K562 (cell line): ENCODE measurements around the gene SLC2A4. TPM values are rescaled to one million over a fixed set of nuclear protein-coding genes. Genes with fewer than 3 reads are reported as not detected.
A peak's percentile ranks its signal among the peaks of the same experiment; 100 is the strongest.

Source experiments
- CBFA2T3 ChIP-seq: fragments of 450-650 bp; IDR thresholded peaks from 2 replicates; pipeline ENCODE4 v1.6.1; 2017
- ELF2 ChIP-seq: fragments of 250-450 bp; sonication (Bioruptor Pico); IDR thresholded peaks from 2 replicates; pipeline ENCODE4 v1.5.0; 2021; ENCODE audit warnings: mild to moderate bottlenecking
- ETV5 ChIP-seq: sonication (generic); formaldehyde crosslinking; IDR thresholded peaks from 2 replicates; pipeline ENCODE4 v1.4.0; 2020; ENCODE audit warnings: low read depth, mild to moderate bottlenecking, missing genetic modification reagents
- GTF2B ChIP-seq: IDR thresholded peaks from 2 replicates; pipeline ENCODE4 v1.6.1; 2011; ENCODE audit not compliant: insufficient read length; ENCODE audit errors: extremely low read depth
- IRF2 ChIP-seq: sonication (generic); formaldehyde crosslinking; IDR thresholded peaks from 2 replicates; pipeline ENCODE4 v1.8.1; 2022; ENCODE audit warnings: mild to moderate bottlenecking, missing genetic modification reagents
- JUNB ChIP-seq: fragments of 450-650 bp; formaldehyde crosslinking; conservative IDR thresholded peaks from 2 replicates; pipeline ENCODE4 v1.4.0; 2020; ENCODE audit warnings: mild to moderate bottlenecking
- KAT7 ChIP-seq: sonication (generic); formaldehyde crosslinking; IDR thresholded peaks from 2 replicates; pipeline ENCODE4 v1.8.0; 2022; ENCODE audit warnings: missing genetic modification reagents, mild to moderate bottlenecking, borderline replicate concordance
- NELFE ChIP-seq: IDR thresholded peaks from 2 replicates; pipeline ENCODE4 v1.6.1; 2011; ENCODE audit warnings: mild to moderate bottlenecking; ENCODE audit not compliant: insufficient read depth, insufficient read length
- NEUROD1 ChIP-seq: fragments of 150-350 bp; IDR thresholded peaks from 2 replicates; pipeline ENCODE4 v1.6.1; 2014; ENCODE audit warnings: borderline replicate concordance, low read length, low read depth; ENCODE audit not compliant: partially characterized antibody
- RBBP5 ChIP-seq: fragments of 200-600 bp; sonication (generic); IDR thresholded peaks from 2 replicates; pipeline ENCODE4 v1.6.1; 2012; ENCODE audit warnings: borderline replicate concordance, mild to moderate bottlenecking, low read length, control low read depth, inconsistent platforms; ENCODE audit not compliant: insufficient read depth, poor library complexity, severe bottlenecking
- RBM15 ChIP-seq: fragments of 200-400 bp; formaldehyde crosslinking; IDR thresholded peaks from 2 replicates; pipeline ENCODE4 v1.6.1; 2018; ENCODE audit warnings: mild to moderate bottlenecking, low read length, moderate library complexity; ENCODE audit not compliant: insufficient read depth
- SETDB1 ChIP-seq: IDR thresholded peaks from one replicate; pipeline ENCODE4 v1.6.1; 2012; ENCODE audit warnings: low read length, control low read depth, inconsistent platforms
- SP2 ChIP-seq: IDR thresholded peaks from 2 replicates; pipeline ENCODE4 v1.6.1; 2011; ENCODE audit warnings: mild to moderate bottlenecking, low read depth, low read length, moderate library complexity; ENCODE audit not compliant: poor library complexity, severe bottlenecking; ENCODE audit errors: extremely low read depth
- TOE1 ChIP-seq, 2 experiments: fragments of 450-650 bp in 1 of 2; sonication (generic) in 1 of 2; formaldehyde crosslinking in 1 of 2; IDR thresholded peaks; 2 replicates each; pipeline versions ENCODE4 v1.7.1 to v1.8.0; 2016 to 2022; ENCODE audit warnings: borderline replicate concordance in 2 of 2, mild to moderate bottlenecking in 2 of 2, antibody characterized with exemption in 1 of 2, inconsistent platforms in 1 of 2, low read depth in 1 of 2, missing genetic modification reagents in 1 of 2, moderate library complexity in 1 of 2
- ZFP30 ChIP-seq: fragments of 250-450 bp; sonication (Bioruptor Pico); IDR thresholded peaks from 2 replicates; pipeline ENCODE4 v1.8.0; 2022; ENCODE audit warnings: moderate library complexity, mild to moderate bottlenecking, inconsistent platforms, borderline replicate concordance
- ZNF140 ChIP-seq: fragments of 250-450 bp; sonication (Bioruptor Pico); IDR thresholded peaks from 2 replicates; pipeline ENCODE4 v1.8.0; 2021; ENCODE audit warnings: moderate library complexity, mild to moderate bottlenecking, inconsistent platforms
- ZNF707 ChIP-seq: fragments of 250-450 bp; sonication (Bioruptor Pico); conservative IDR thresholded peaks from 2 replicates; pipeline ENCODE4 v1.8.0; 2022; ENCODE audit warnings: inconsistent platforms, mild to moderate bottlenecking, moderate library complexity
- ZNF77 ChIP-seq: fragments of 250-450 bp; sonication (Bioruptor Pico); IDR thresholded peaks from 2 replicates; pipeline ENCODE4 v1.5.0; 2020
- polyA plus RNA-seq, 8 experiments: library from polyadenylated mRNA; depleted of rRNA in 4 of 8; stranded (reverse) in 5 of 8; unstranded in 3 of 8; fragments of >200 nt; fragmentation: Nextera tagmentation in 2 of 8; fragmentation: Illumina TruSeq in 1 of 8; extraction: Ambion mirVana in 2 of 8; extraction: Trizol in 1 of 8; gene quantifications; 2 replicates each; pipeline versions ENCODE4 v1.2.1 to v1.2.3, GENCODE V29; 2011 to 2014; ENCODE audit warnings: inconsistent platforms in 1 of 8, missing spikeins in 1 of 8
- total RNA-seq, 7 experiments: library from RNA; depleted of rRNA in 6 of 7; stranded (reverse); fragments of >200 nt in 6 of 7; fragmentation: Illumina TruSeq in 2 of 7; extraction: Trizol in 2 of 7; gene quantifications; 2 replicates each; pipeline versions ENCODE4 v1.2.1 to v1.2.3, GENCODE V29; 2011 to 2021; ENCODE audit warnings: low replicate concordance in 1 of 7
- TF ChIP-seq, protein P1 (sequence below): sonication (generic); formaldehyde crosslinking; IDR thresholded peaks from 2 replicates; pipeline ENCODE4 v1.8.0; 2022; ENCODE audit warnings: missing genetic modification reagents, mild to moderate bottlenecking, borderline replicate concordance
- TF ChIP-seq, protein P2 (sequence below): sonication (generic); formaldehyde crosslinking; IDR thresholded peaks from 2 replicates; pipeline ENCODE4 v1.8.1; 2022; ENCODE audit warnings: missing genetic modification reagents
- TF ChIP-seq, protein P3 (sequence below): fragments of 250-450 bp; sonication (Bioruptor Pico); IDR thresholded peaks from 2 replicates; pipeline ENCODE4 v1.4.0; 2020; ENCODE audit warnings: mild to moderate bottlenecking, moderate library complexity, borderline replicate concordance

SLC2A4 gene
- total and polyA plus RNA-seq, 9 of the 15 experiments (the other 6 are each of a cell fraction or from before 2014, with no cell fraction given) = 0.74 to 3.5 (median 1.6) TPM

- TF ChIP-seq KAT7 (CRISPR knock-in tag) (peak; percentile 54; the same call in 1 of the 2 replicates), ZFP30 (CRISPR knock-in tag) (no peak), SETDB1 (no peak), TOE1 (IDR thresholded peaks at IDR 0.05; ENCODE audit: borderline replicate concordance) (no peak), TOE1 (CRISPR knock-in tag; IDR thresholded peaks at IDR 0.05; ENCODE audit: borderline replicate concordance, low read depth) (no peak), ZNF140 (CRISPR knock-in tag) (no peak), RBM15 (no peak), NEUROD1 (no peak), ZNF77 (CRISPR knock-in tag) (no peak), SP2 (no peak), IRF2 (CRISPR knock-in tag) (no peak), ETV5 (CRISPR knock-in tag) (no peak), NELFE (no peak), RBBP5 (no peak), GTF2B (no peak), JUNB (CRISPR knock-in tag) (no peak), ELF2 (CRISPR knock-in tag) (no peak), ZNF707 (no peak), CBFA2T3 (no peak)
- TF ChIP-seq, protein P1, sequence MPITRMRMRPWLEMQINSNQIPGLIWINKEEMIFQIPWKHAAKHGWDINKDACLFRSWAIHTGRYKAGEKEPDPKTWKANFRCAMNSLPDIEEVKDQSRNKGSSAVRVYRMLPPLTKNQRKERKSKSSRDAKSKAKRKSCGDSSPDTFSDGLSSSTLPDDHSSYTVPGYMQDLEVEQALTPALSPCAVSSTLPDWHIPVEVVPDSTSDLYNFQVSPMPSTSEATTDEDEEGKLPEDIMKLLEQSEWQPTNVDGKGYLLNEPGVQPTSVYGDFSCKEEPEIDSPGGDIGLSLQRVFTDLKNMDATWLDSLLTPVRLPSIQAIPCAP = no peak
- TF ChIP-seq, protein P2, sequence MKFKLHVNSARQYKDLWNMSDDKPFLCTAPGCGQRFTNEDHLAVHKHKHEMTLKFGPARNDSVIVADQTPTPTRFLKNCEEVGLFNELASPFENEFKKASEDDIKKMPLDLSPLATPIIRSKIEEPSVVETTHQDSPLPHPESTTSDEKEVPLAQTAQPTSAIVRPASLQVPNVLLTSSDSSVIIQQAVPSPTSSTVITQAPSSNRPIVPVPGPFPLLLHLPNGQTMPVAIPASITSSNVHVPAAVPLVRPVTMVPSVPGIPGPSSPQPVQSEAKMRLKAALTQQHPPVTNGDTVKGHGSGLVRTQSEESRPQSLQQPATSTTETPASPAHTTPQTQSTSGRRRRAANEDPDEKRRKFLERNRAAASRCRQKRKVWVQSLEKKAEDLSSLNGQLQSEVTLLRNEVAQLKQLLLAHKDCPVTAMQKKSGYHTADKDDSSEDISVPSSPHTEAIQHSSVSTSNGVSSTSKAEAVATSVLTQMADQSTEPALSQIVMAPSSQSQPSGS (CRISPR knock-in tag) = no peak
- TF ChIP-seq, protein P3, sequence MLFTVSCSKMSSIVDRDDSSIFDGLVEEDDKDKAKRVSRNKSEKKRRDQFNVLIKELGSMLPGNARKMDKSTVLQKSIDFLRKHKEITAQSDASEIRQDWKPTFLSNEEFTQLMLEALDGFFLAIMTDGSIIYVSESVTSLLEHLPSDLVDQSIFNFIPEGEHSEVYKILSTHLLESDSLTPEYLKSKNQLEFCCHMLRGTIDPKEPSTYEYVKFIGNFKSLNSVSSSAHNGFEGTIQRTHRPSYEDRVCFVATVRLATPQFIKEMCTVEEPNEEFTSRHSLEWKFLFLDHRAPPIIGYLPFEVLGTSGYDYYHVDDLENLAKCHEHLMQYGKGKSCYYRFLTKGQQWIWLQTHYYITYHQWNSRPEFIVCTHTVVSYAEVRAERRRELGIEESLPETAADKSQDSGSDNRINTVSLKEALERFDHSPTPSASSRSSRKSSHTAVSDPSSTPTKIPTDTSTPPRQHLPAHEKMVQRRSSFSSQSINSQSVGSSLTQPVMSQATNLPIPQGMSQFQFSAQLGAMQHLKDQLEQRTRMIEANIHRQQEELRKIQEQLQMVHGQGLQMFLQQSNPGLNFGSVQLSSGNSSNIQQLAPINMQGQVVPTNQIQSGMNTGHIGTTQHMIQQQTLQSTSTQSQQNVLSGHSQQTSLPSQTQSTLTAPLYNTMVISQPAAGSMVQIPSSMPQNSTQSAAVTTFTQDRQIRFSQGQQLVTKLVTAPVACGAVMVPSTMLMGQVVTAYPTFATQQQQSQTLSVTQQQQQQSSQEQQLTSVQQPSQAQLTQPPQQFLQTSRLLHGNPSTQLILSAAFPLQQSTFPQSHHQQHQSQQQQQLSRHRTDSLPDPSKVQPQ = no peak
Measured at GRCh38 chr17:7241783-7242716, 39.5 kb upstream of the SLC2A4 start, which contains the start of gene GABARAP (continued).
